ENCODE measurements around the gene ANO10. TPM values are rescaled to one million over a fixed set of nuclear protein-coding genes. Genes with fewer than 3 reads are reported as not detected.
A peak's percentile ranks its signal among the peaks of the same experiment; 100 is the strongest.
"Not testable (repeated sequence)": the region's sequence is repeated elsewhere in the genome, so short reads cannot be mapped to it uniquely, and the experiment has no call there.

Gene ANO10
- total and polyA plus RNA-seq, 4 donors: 19.9 to 33.2 (median 25.3) TPM

DNA sequence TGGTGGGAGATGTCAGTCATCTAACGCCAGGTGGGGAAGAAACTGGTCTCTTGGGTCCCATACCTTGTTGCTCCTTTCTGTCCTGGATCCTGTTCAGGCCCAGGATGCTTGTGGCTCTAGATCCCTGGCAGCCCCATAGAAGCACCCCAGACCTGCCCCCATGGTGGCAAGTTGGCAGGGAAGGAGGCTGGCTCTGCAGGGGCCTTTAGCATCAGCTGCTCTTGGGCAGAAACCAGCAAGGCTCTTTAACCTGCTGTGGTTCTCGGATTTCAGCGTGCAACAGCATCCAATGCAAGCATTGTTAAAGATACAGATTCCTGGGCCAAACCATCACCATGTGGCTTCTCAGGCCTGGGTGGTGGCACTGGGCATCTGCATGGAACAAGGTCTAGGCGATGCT lies 259.6 kb downstream of the ANO10 start:
- Histone ChIP-seq H3K27ac (ENCODE audit: low read depth in 1 of 2, low read length in 1 of 2) (no peak overlapping the region), H3K27me3 (ENCODE audit: control insufficient read depth in 3 of 3, insufficient read depth in 3 of 3, low read length in 2 of 3) (no peaks in the 10 kb centered on the region), H3K36me3 (ENCODE audit: control insufficient read depth in 4 of 4, insufficient read depth in 4 of 4, low read length in 4 of 4) (peaks cover 0 to 9% (median 1%) of the 10 kb centered on the region in 4 donors), H3K4me3 (no peak overlapping the region), H3K4me1 (ENCODE audit: control insufficient read depth in 5 of 5, insufficient read depth in 5 of 5, low read length in 5 of 5) (peaks cover 0 to 25% (median 9%) of the 10 kb centered on the region in 5 donors), H3K9me3 (ENCODE audit: control insufficient read depth in 4 of 4, insufficient read depth in 3 of 4, low read length in 3 of 4) (no peaks in the 10 kb centered on the region), H3K9ac (ENCODE audit: insufficient read depth in 1 of 2, low read length in 2 of 2) (no peak overlapping the region)
- ATAC-seq (ENCODE audit: insufficient read depth, low FRiP score) (no peak), DNase-seq (no peak)
- 89 to 93% methylated on average over 4 of the region's 4 CpGs for WGBS, 2 donors
- TF ChIP-seq CTCF (IDR thresholded peaks at IDR 0.05; ENCODE audit: control extremely low read depth, extremely low read depth): no peak

GRCh38 chr3:43361077-43361476 lies 260.7 kb downstream of the ANO10 start:
- H3K9ac ChIP-seq (ENCODE audit: insufficient read depth in 1 of 2, low read length in 2 of 2): no peak overlapping the region
- ATAC-seq (ENCODE audit: insufficient read depth, low FRiP score) (no peak), DNase-seq (no peak)
- no peaks in the 10 kb centered on the region for H3K27me3 ChIP-seq (ENCODE audit: control insufficient read depth in 3 of 3, insufficient read depth in 3 of 3, low read length in 2 of 3)
- H3K27ac ChIP-seq (ENCODE audit: low read depth in 1 of 2, low read length in 1 of 2): no peak overlapping the region
- 89 to 92% methylated on average over 5 of the region's 5 CpGs for WGBS, 2 donors
- peaks cover 0 to 2% (median 0%) of the 10 kb centered on the region in 4 donors for H3K9me3 ChIP-seq (ENCODE audit: control insufficient read depth in 4 of 4, insufficient read depth in 3 of 4, low read length in 3 of 4)
- peaks cover 0 to 14% (median 8%) of the 10 kb centered on the region in 5 donors for H3K4me1 ChIP-seq (ENCODE audit: control insufficient read depth in 5 of 5, insufficient read depth in 5 of 5, low read length in 5 of 5)
- peaks cover 0 to 7% (median 1%) of the 10 kb centered on the region in 4 donors for H3K36me3 ChIP-seq (ENCODE audit: control insufficient read depth in 4 of 4, insufficient read depth in 4 of 4, low read length in 4 of 4)
- TF ChIP-seq CTCF (IDR thresholded peaks at IDR 0.05; ENCODE audit: control extremely low read depth, extremely low read depth): no peak
- H3K4me3 ChIP-seq: no peak overlapping the region

DNA sequence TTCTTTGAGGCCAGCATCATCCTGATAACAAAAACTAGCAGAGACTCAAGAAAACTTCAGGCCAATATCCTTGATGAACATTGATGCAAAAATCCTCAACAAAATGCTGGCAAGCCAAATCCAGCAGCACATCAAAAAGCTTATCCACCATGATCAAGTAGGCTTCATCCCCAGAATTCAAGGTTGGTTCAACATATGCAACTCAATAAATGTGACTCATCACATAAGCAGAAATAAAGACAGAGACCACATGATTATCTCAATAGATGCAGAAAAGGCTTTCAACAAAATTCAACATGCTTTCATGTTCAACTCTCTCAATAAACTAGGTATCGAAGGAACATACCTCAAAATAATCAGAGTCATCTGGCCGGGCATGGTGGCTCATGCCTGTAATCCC lies 265.8 kb downstream of the ANO10 start:
- not testable (repeated sequence) for H3K36me3 ChIP-seq (ENCODE audit: control insufficient read depth in 4 of 4, insufficient read depth in 4 of 4, low read length in 4 of 4); H3K27ac ChIP-seq (ENCODE audit: low read depth in 1 of 2, low read length in 1 of 2); ATAC-seq (ENCODE audit: insufficient read depth, low FRiP score); DNase-seq; H3K27me3 ChIP-seq (ENCODE audit: control insufficient read depth in 3 of 3, insufficient read depth in 3 of 3, low read length in 2 of 3); H3K9ac ChIP-seq (ENCODE audit: insufficient read depth in 1 of 2, low read length in 2 of 2); H3K4me3 ChIP-seq; H3K4me1 ChIP-seq (ENCODE audit: control insufficient read depth in 5 of 5, insufficient read depth in 5 of 5, low read length in 5 of 5)
- WGBS, 2 donors: 98 to 99% methylated on average over 2 of the region's 2 CpGs
- H3K9me3 ChIP-seq (ENCODE audit: control insufficient read depth in 4 of 4, insufficient read depth in 3 of 4, low read length in 3 of 4): peaks cover 0 to 19% (median 4%) of the 10 kb centered on the region in 4 donors

DNA sequence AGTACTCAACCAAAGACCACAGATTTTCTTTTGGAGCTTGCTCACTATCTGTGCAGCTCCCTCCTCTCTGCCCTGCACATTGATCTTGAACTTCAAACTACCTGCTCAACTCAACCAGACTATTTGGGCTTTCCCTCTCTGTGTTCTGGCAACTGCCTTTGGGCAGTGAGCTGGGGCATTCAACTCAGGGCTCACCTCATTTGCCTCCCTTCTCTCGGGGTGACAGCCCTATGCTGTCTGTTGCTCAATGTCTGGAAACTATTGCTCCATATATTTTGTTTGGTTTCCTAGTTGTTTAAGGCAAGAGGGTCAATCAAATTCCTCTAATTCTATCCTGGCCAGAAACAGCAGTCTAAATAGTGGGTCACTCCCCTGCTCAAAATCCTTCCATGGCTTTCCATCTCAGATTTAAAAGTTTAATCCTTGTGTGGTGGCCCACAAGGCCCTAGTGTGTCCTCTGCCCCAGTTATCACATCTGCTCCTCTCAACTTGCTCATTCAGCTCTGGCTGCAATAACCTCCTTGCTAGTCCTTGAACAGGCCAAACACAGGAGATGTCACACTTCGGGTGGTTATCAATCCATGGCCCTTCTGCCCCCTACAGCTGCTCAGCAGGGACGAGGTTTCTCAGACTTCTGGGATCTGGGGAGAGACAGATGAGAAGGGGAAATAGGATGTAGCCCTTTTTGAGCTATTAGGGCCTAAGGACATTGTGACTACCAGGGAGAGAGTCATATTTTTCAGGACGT lies 267.7 kb downstream of the ANO10 start:
- WGBS, 2 donors: 76 to 79% methylated on average over 4 of the region's 4 CpGs
- Histone ChIP-seq H3K9ac (ENCODE audit: insufficient read depth in 1 of 2, low read length in 2 of 2) (no peak overlapping the region), H3K27me3 (ENCODE audit: control insufficient read depth in 3 of 3, insufficient read depth in 3 of 3, low read length in 2 of 3) (no peaks in the 10 kb centered on the region), H3K9me3 (ENCODE audit: control insufficient read depth in 4 of 4, insufficient read depth in 3 of 4, low read length in 3 of 4) (peaks cover 0 to 19% (median 4%) of the 10 kb centered on the region in 4 donors), H3K4me3 (no peak overlapping the region), H3K27ac (ENCODE audit: low read depth in 1 of 2, low read length in 1 of 2) (peak overlapping the region in 1 of 2 donors; percentile 14), H3K4me1 (ENCODE audit: control insufficient read depth in 5 of 5, insufficient read depth in 5 of 5, low read length in 5 of 5) (peaks cover 0 to 1% (median 0%) of the 10 kb centered on the region in 5 donors), H3K36me3 (ENCODE audit: control insufficient read depth in 4 of 4, insufficient read depth in 4 of 4, low read length in 4 of 4) (peaks cover 3 to 12% (median 6%) of the 10 kb centered on the region in 4 donors)
- ATAC-seq (ENCODE audit: insufficient read depth, low FRiP score) (no peak), DNase-seq (no peak)
- TF ChIP-seq CTCF (IDR thresholded peaks at IDR 0.05; ENCODE audit: control extremely low read depth, extremely low read depth): no peak
